ENCODE measurements around the gene GPC6.
A peak's percentile ranks its signal among the peaks of the same experiment; 100 is the strongest.

Gene GPC6

GRCh38 chr13:93753639-93754038, 527.0 kb downstream of the GPC6 start:
- no peak for DNase-seq

DNA sequence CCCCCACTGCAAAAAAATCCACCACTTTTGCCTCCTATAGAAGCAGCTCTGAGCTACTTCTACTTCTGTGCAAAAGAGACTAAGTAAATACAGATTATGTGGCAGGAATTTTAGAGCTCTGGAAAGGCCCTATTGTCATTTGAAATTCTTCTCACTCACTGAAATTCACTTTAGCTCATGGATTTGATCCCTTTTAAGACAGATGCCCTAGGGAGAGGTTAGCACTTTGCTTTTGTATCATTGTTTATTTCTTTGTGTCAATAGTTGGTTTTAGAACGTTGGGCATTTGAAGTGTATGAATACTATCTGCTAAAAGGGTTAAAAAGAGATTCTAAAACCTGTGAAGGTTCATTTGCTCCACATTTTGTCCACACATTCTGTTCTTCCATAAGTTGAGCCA, 528.7 kb downstream of the GPC6 start:
- no peak for DNase-seq

- DNase-seq = no peak
These were observed 532.0 kb downstream of the GPC6 start for GRCh38 chr13:93758575-93758974.

GRCh38 chr13:93762708-93763426, 536.3 kb downstream of the GPC6 start:
- no peak for DNase-seq

GRCh38 chr13:93765062-93765461, 538.5 kb downstream of the GPC6 start:
- no peak for DNase-seq

GRCh38 chr13:93765811-93766210, 539.2 kb downstream of the GPC6 start:
- DNase-seq = no peak

DNA sequence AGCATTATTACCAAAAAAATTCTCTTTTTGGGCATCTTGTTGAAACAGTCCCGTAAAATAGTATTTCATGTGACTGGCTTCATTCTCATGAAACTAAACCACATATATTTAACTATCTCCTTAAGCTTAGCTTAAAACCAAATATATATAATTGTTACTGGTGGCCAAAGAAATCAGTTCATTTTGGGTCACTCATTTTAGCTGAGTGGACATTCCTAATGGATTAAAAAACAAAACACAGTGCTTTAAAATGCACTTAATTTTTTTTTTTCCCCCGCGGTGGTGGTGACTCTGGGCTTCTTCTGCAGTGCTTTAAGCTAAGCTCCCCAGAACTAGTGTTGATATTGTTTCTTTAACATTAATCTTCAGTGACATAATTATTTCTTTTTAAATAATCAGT, 540.1 kb downstream of the GPC6 start:
- DNase-seq = no peak

GRCh38 chr13:93767180-93767916, 540.7 kb downstream of the GPC6 start:
- DNase-seq = no peak

DNA sequence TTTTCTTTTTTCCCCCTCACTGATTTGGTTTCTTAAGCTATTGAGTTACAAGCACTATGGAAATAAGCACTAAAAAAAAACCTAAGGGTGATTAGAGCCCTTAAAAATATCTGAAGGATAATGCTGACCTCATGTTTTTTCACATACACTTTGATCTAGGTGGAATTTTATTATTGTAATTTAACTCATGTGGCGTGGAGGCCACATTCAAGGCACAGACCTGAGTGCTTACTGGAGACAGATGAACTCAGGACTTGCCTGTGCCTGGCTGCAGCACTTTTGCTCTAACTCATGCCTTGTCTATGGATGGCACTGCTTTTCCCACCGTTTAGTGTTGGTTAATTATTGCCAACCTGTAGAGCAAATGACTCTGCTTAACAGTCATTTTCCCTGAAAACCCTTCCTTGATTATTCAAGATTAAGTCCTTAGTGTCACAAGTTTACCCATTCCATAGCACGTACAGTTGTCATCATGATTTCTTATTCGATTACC, 541.4 kb downstream of the GPC6 start:
- DNase-seq = peak; percentile 4

DNA sequence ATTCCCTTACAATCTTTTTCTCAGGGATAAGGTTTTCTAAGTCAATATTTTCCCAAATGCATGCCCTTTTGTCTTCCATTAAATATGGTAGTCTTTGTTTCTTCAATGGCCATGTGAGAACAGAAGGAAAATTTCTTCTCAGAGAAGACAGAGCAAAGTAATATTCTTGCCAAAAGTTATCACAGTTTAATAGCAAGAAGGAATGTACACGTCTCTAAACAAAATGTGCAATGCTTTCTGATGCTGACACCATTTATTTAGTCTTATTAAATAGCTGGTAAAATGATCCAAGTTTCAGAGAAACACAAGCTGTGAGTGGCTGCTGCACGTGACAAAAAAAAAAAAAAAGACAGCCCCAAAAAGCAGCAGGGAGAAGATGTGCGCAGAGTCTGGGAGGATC, 542.5 kb downstream of the GPC6 start:
- DNase-seq = no peak

- no peak for DNase-seq
These were observed 543.0 kb downstream of the GPC6 start for GRCh38 chr13:93769607-93770006.

DNA sequence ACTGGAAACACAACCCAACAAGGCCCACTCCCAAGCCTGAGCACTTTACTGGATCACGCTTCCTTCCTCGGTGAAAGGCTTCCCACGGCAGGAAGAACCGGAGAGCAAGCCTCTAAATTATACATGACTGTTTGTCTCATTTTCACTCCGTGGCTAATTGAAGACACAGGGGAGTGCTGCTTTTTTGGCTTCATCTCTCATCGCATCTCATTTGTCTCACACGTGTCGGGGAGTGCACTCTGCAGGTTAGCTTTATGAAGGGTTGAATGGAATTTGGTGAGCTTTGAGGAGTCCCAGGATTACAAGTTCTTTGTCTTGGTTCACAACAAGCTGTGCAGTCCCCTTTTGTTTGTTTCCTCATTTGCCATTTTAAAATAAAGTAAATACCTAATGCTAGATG, 544.6 kb downstream of the GPC6 start:
- DNase-seq = no peak

GRCh38 chr13:93771782-93772181, 545.2 kb downstream of the GPC6 start:
- no peak for DNase-seq

DNA sequence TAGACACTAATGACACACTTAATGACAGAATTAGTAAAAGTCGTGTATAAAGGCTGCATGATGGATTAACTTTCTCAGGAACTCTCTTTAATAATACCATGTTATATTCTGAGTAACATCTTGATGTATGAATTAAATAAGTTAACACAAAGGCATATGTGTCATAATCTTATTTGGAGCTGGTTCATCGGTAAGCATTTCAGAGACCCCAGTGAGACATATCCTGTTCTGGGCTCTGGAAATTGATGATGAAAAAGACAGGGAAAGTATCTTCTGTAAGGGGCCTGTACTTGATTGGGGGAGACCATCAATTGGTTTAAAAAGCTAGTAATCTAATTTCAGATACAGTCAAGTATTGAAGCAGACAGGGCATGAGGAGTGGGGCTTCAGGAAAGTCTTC, 547.9 kb downstream of the GPC6 start:
- DNase-seq = no peak

DNA sequence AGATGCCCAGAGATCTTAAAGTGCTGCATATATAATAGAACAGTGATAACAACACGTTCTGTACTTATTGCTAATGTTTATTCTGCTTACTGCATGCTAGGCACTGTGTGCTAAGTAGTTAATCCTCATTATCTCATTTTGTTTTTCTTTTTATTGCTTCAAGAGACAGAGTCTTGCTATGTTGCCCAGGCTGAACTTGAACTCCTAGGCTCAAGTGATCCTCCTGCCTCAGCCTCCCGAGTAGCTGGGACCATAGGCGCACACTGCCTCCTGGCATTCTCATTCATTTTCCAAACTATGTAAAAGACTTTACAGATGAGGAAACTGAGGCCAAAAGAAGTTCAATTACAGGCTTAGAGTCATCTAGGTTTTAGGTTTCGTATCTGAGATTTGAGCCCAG, 548.4 kb downstream of the GPC6 start:
- no peak for DNase-seq

GRCh38 chr13:93775507-93776108, 549.0 kb downstream of the GPC6 start:
- DNase-seq = no peak

- no peak for DNase-seq
These were observed 550.3 kb downstream of the GPC6 start for GRCh38 chr13:93776936-93777335.

DNA sequence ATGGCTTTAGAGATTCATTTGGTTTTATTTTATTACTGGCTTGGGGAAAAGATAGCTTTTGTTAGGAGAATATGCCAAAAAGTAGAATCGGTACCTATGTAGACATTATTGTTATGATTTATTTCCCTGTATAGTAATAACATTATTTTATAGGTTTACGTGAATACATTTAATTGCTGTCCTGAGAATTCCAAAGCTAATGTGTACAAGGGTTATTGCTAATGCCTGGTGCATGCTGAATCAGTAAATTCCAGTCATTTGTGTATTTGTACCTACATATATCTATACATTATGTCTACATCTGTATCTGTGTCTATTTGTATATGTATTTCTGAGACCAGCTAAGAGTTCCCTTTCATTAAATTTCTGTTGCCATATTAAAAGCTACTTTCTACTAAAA, 550.9 kb downstream of the GPC6 start:
- DNase-seq = no peak

DNA sequence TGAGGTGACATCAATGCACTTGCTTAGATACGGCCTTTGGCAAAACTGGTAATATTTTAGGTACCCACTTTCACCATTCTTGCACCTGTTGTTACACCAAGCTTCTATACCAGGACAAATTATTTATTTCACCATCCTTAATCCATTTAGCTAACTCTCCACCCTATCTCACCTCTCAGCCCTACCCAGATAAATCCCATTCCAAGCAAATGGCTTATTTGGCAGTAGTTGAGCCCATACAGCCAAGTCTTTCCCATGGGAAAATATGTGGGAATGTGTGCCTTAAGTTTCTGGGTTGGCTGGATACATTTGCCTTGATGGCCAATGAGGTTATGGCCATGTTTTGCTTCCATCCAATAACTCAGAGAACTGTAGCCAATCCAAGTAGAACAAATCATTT, 551.9 kb downstream of the GPC6 start:
- DNase-seq = no peak

- DNase-seq = no peak
These were observed 557.6 kb downstream of the GPC6 start for GRCh38 chr13:93784191-93784590.

- DNase-seq = no peak
These were observed 560.4 kb downstream of the GPC6 start for GRCh38 chr13:93786846-93787489.

GRCh38 chr13:93788456-93788855, 561.8 kb downstream of the GPC6 start:
- peak; percentile 11 for DNase-seq

GRCh38 chr13:93789058-93789457, 562.5 kb downstream of the GPC6 start:
- peak; percentile 11 for DNase-seq
